HepG2 (cell line): ENCODE results near the gene ALMS1. TPM values are rescaled to one million over a fixed set of nuclear protein-coding genes. Genes with fewer than 3 reads are reported as not detected.
"Not testable (repeated sequence)": the region's sequence is repeated elsewhere in the genome, so short reads cannot be mapped to it uniquely, and the experiment has no call there.

Source experiments
- ATAC-seq: fragments of 200-7000 bp; cut with Tn5 transposase; 3 replicates; pipeline ENCODE4 v1.9.1; 2020; ENCODE audit warnings: mild to moderate bottlenecking, moderate library complexity
- BruUV-seq: library from RNA; stranded (reverse); fragments of 400-500 nt; replicated peaks from 2 replicates; lab custom pipeline; 2021; lab: Mats Ljungman, UMichigan
- CTCF ChIA-PET: fragments of 300-600 bp; formaldehyde crosslinking; extraction: SDS; loops from one replicate; lab custom pipeline; 2021; ENCODE audit warnings: low total read pairs, inconsistent platforms, low intra/inter-chr PET ratio; lab: Yijun Ruan, JAX
- POLR2A ChIA-PET: fragments of 350-600 bp; sonication (Branson Sonifier 250); formaldehyde crosslinking; loops from one replicate; lab custom pipeline; 2020; ENCODE audit warnings: antibody characterized with exemption, inconsistent platforms; lab: Yijun Ruan, JAX
- DNase-seq: peaks from one replicate; pipeline ENCODE4 v3.0.0-alpha.2; 2015; ENCODE audit warnings: low spot score
- FAIRE-seq: peaks from 3 replicates; lab custom pipeline; 2011; peaks lifted over from hg19 to GRCh38; lab: Jason Lieb, UNC
- H2AFZ ChIP-seq: one replicate; pipeline ENCODE4 v1.6.1; 2011; ENCODE audit warnings: low read length, inconsistent platforms
- H3K27ac ChIP-seq: fragments of 300-600 bp; 3 replicates; pipeline ENCODE4 v1.8.0; 2011; ENCODE audit warnings: mixed run types, mild to moderate bottlenecking, mixed read lengths, low read length, inconsistent platforms; ENCODE audit not compliant: insufficient read depth; ENCODE audit errors: extremely low read length
- H3K27me3 ChIP-seq, 2 experiments: fragments of 200-600 bp in 1 of 2; 2 replicates in 1 of 2; 3 replicates in 1 of 2; pipeline versions ENCODE4 v1.6.0 to v1.8.0; 2011; ENCODE audit warnings: low read length in 2 of 2, mild to moderate bottlenecking in 2 of 2, moderate library complexity in 2 of 2, inconsistent platforms in 1 of 2; ENCODE audit not compliant: insufficient read depth in 2 of 2, control insufficient read depth in 1 of 2
- H3K36me3 ChIP-seq, 2 experiments: fragments of 200-600 bp in 1 of 2; replicated peaks in 1 of 2; 2 replicates in 1 of 2; 3 replicates in 1 of 2; pipeline versions ENCODE4 v1.5.1 to v1.8.0; 2011; ENCODE audit warnings: low read length in 2 of 2, inconsistent platforms in 1 of 2; ENCODE audit not compliant: insufficient read depth in 2 of 2, control insufficient read depth in 1 of 2
- H3K4me1 ChIP-seq: 2 replicates; pipeline ENCODE4 v1.5.1; 2012; ENCODE audit warnings: low read length, inconsistent platforms; ENCODE audit not compliant: insufficient read depth
- H3K4me2 ChIP-seq: 2 replicates; pipeline ENCODE4 v1.6.0; 2011; ENCODE audit warnings: low read depth, low read length, inconsistent platforms
- H3K4me3 ChIP-seq, 3 experiments: fragments of 200-600 bp in 1 of 3; sonication (generic), shearing (Covaris generic) in 1 of 3; replicated peaks in 1 of 3; 2 replicates each; pipeline ENCODE4 v1.5.1; 2011 to 2016; ENCODE audit warnings: low read length in 3 of 3, inconsistent platforms in 2 of 3, low read depth in 2 of 3, mild to moderate bottlenecking in 2 of 3, control low read depth in 1 of 3, mixed read lengths in 1 of 3; ENCODE audit not compliant: insufficient read depth in 1 of 3
- H3K79me2 ChIP-seq: one replicate; pipeline ENCODE4 v1.6.1; 2011; ENCODE audit warnings: low read length, inconsistent platforms; ENCODE audit not compliant: insufficient read depth
- H3K9ac ChIP-seq: 2 replicates; pipeline ENCODE4 v1.6.0; 2011; ENCODE audit warnings: mild to moderate bottlenecking, low read depth, low read length, inconsistent platforms; ENCODE audit not compliant: insufficient read depth
- H3K9me3 ChIP-seq: 2 replicates; pipeline ENCODE4 v1.5.1; 2012; ENCODE audit warnings: mild to moderate bottlenecking, low read length
- H4K20me1 ChIP-seq: 2 replicates; pipeline ENCODE4 v1.6.0; 2011; ENCODE audit warnings: inconsistent platforms, mild to moderate bottlenecking, low read length, moderate library complexity; ENCODE audit not compliant: insufficient read depth
- ZNF609 ChIP-seq: sonication (generic); formaldehyde crosslinking; IDR thresholded peaks from 2 replicates; pipeline ENCODE4 v1.4.0; 2020; ENCODE audit warnings: mild to moderate bottlenecking, missing genetic modification reagents, borderline replicate concordance
- WGBS: methylation state at CpG from one replicate; pipeline ENCODE4 v1.1.6; 2017; ENCODE audit warnings: low lambda C conversion rate; 5-methylcytosine and 5-hydroxymethylcytosine counted together
- in situ Hi-C: cut with HindIII; loops from 2 replicates; pipeline ENCODE4 v1.10.0; 2017; ENCODE audit warnings: low pct_unique_long_range_greater_than_20kb; ENCODE audit not compliant: extremely low pct_ligation_motif_present
- intact Hi-C: fragments of 100-400 bp; cut with micrococcal nuclease; formaldehyde crosslinking; loops from one replicate; pipeline ENCODE4 v1.10.0; 2022; ENCODE audit not compliant: unreplicated experiment
- polyA plus RNA-seq, 8 experiments: library from polyadenylated mRNA; depleted of rRNA in 3 of 8; stranded (reverse) in 7 of 8; unstranded in 1 of 8; fragments of >200 nt; fragmentation: Illumina TruSeq in 4 of 8; extraction: Trizol in 4 of 8; gene quantifications; 2 replicates each; pipeline versions ENCODE4 v1.2.1 to v1.2.3, GENCODE V29; 2011 to 2016; ENCODE audit warnings: low read depth in 4 of 8, missing spikeins in 1 of 8, mixed read lengths in 1 of 8; ENCODE audit not compliant: insufficient read depth in 1 of 8
- total RNA-seq, 5 experiments: library from RNA; depleted of rRNA; stranded (reverse); fragments of >200 nt; fragmentation: Illumina TruSeq; extraction: Trizol; gene quantifications; 2 replicates each; pipeline ENCODE4 v1.2.3, GENCODE V29; 2016; ENCODE audit warnings: low read depth in 1 of 5

Gene ALMS1
- total and polyA plus RNA-seq, 2 of the 13 experiments (the other 11 are each of a cell fraction or from before 2014, with no cell fraction given): 12.9 to 21.2 TPM

GRCh38 chr2:73343992-73344391 lies 41.6 kb upstream of the ALMS1 start (continued):
- TF ChIP-seq ZNF609 (CRISPR knock-in tag): no peak

DNA sequence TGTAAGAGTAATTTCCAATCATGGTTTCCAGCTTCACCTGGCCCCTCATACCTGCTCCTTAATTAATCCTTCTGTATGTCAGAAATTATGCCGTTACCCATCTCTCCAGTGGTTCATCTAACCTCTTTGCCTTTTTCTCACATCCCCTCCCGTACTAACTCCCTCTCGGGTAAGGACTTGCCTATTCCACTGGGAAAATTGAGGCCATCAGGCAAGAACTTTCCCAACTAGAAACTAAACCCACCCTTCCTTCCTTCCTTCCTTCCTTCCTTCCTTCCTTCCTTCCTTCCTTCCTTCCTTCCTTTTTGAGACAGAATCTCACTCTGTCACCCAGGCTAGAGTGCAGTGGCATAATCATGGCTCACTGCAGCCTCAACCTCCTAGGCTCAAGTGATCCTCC lies 40.9 kb upstream of the ALMS1 start:
- POLR2A ChIA-PET, H3K27ac ChIP-seq, BruUV-seq, H2AFZ ChIP-seq, ATAC-seq, DNase-seq, H3K9me3 ChIP-seq, H3K79me2 ChIP-seq, CTCF ChIA-PET, H3K4me2 ChIP-seq, FAIRE-seq, H3K4me3 ChIP-seq, H3K9ac ChIP-seq, H3K4me1 ChIP-seq, intact Hi-C loops, H3K27me3 ChIP-seq, H4K20me1 ChIP-seq, H3K36me3 ChIP-seq, in situ Hi-C loops: not testable (repeated sequence)
- WGBS: 41% methylated on average over 3 of the region's 3 CpGs
